Neural progenitor cell (in vitro differentiated cells): ENCODE data around the gene RCAN1. TPM values are rescaled to one million over a fixed set of nuclear protein-coding genes. Genes with fewer than 3 reads are reported as not detected.

Experiments used
- DNase-seq: peaks from one replicate; pipeline ENCODE4 v3.0.0-alpha.2; 2016; ENCODE audit warnings: low spot score
- H2AFZ ChIP-seq: fragments of 200-600 bp; sonication (generic); replicated peaks from 2 replicates; pipeline ENCODE4 v1.6.1; 2016; ENCODE audit warnings: antibody characterized with exemption
- H3F3A ChIP-seq: fragments of 200-600 bp; sonication (generic); 2 replicates; pipeline ENCODE4 v1.6.1; 2016; ENCODE audit warnings: antibody characterized with exemption, low read depth
- H3K27ac ChIP-seq: fragments of 200-600 bp; sonication (generic); 2 replicates; pipeline ENCODE4 v1.5.1; 2016; ENCODE audit warnings: mild to moderate bottlenecking
- H3K27me3 ChIP-seq: fragments of 200-600 bp; sonication (generic); 2 replicates; pipeline ENCODE4 v1.6.1; 2016; ENCODE audit warnings: mild to moderate bottlenecking, moderate library complexity
- H3K36me3 ChIP-seq: fragments of 200-600 bp; sonication (generic); 2 replicates; pipeline ENCODE4 v1.5.1; 2016
- H3K4me1 ChIP-seq: fragments of 200-600 bp; sonication (generic); 2 replicates; pipeline ENCODE4 v1.6.1; 2016; ENCODE audit warnings: mixed run types
- H3K4me2 ChIP-seq: fragments of 200-600 bp; sonication (generic); 2 replicates; pipeline ENCODE4 v1.6.1; 2016
- H3K4me3 ChIP-seq: fragments of 200-600 bp; sonication (generic); 2 replicates; pipeline ENCODE4 v1.5.1; 2016
- H3K79me2 ChIP-seq: fragments of 200-600 bp; sonication (generic); 2 replicates; pipeline ENCODE4 v1.6.1; 2016; ENCODE audit warnings: low read depth
- H3K9ac ChIP-seq: fragments of 200-600 bp; sonication (generic); 2 replicates; pipeline ENCODE4 v1.6.1; 2016
- H3K9me3 ChIP-seq: fragments of 200-600 bp; sonication (generic); 2 replicates; pipeline ENCODE4 v1.5.1; 2016; ENCODE audit warnings: low read depth
- H4K20me1 ChIP-seq: fragments of 200-600 bp; sonication (generic); 2 replicates; pipeline ENCODE4 v1.6.1; 2016; ENCODE audit warnings: low read depth
- H3K27ac Mint-ChIP-seq: 3 replicates; pipeline ENCODE4 v1.8.0; 2021; ENCODE audit warnings: mixed read lengths
- H3K27me3 Mint-ChIP-seq: 2 replicates; pipeline ENCODE4 v1.8.0; 2022; ENCODE audit warnings: low read depth, mild to moderate bottlenecking, inconsistent platforms, moderate library complexity, mixed read lengths; ENCODE audit not compliant: insufficient read depth
- H3K36me3 Mint-ChIP-seq: 3 replicates; pipeline ENCODE4 v1.8.0; 2021; ENCODE audit warnings: mixed read lengths
- H3K4me1 Mint-ChIP-seq: 3 replicates; pipeline ENCODE4 v1.8.0; 2021; ENCODE audit warnings: mixed read lengths
- H3K4me3 Mint-ChIP-seq: 3 replicates; pipeline ENCODE4 v1.8.0; 2021; ENCODE audit warnings: mild to moderate bottlenecking, moderate library complexity, mixed read lengths
- H3K9me3 Mint-ChIP-seq: 3 replicates; pipeline ENCODE4 v1.8.0; 2020; ENCODE audit warnings: mixed read lengths
- EZH2 ChIP-seq: fragments of 200-600 bp; sonication (generic); IDR thresholded peaks from 2 replicates; pipeline ENCODE4 v1.6.1; 2017; ENCODE audit warnings: antibody characterized with exemption, mild to moderate bottlenecking, moderate library complexity
- EZH2phosphoT487 ChIP-seq: fragments of 200-600 bp; sonication (generic); IDR thresholded peaks from 2 replicates; pipeline ENCODE4 v1.6.1; 2017; ENCODE audit warnings: antibody characterized with exemption
- total RNA-seq: library from RNA; depleted of rRNA; stranded (reverse); fragments of >200 nt; gene quantifications from 2 replicates; pipeline ENCODE4 v1.2.3, GENCODE V29; 2015; ENCODE audit warnings: low replicate concordance
- TF ChIP-seq, protein P1 (sequence below): fragments of 200-600 bp; sonication (generic); IDR thresholded peaks from 2 replicates; pipeline ENCODE4 v1.5.1; 2017; ENCODE audit warnings: antibody characterized with exemption, mild to moderate bottlenecking

Gene RCAN1
- total RNA-seq, 1 donor from 2014 or later: 6.9 TPM

DNA sequence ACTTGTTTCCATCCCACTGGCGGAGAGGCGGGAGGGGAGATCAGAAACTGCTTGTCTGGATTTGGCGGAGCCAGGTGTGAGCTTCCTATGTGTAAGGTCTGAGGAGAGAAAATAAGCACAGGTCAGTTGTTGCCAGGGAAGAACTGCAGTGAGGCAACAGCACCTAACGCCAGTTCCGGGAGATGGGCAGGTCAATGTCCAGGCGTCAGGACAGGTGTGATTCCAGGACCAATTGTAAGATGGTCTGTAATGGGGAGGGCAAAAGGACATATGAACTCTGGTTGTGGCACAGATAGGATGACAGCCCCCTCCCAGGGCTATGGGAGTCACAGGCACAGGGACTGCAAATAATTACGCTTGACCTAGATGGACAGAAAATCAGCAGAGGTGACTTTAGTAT lies 93.4 kb downstream of the RCAN1 start:
- peaks cover 3% of the 10 kb centered on the region for H3K9me3 Mint-ChIP-seq
- Histone ChIP-seq H3K27ac (no peak overlapping the region), H2AFZ (no peak overlapping the region), H3F3A (peaks cover 2% of the 10 kb centered on the region), H4K20me1 (no peaks in the 10 kb centered on the region), H3K27me3 (peaks cover 15% of the 10 kb centered on the region), H3K4me2 (no peak overlapping the region), H3K36me3 (no peaks in the 10 kb centered on the region), H3K9me3 (no peaks in the 10 kb centered on the region), H3K9ac (no peak overlapping the region), H3K4me1 (peaks cover 30% of the 10 kb centered on the region), H3K79me2 (no peaks in the 10 kb centered on the region), H3K4me3 (no peak overlapping the region)
- H3K4me3 Mint-ChIP-seq: peak overlapping the region; percentile 13
- TF ChIP-seq, protein P1, sequence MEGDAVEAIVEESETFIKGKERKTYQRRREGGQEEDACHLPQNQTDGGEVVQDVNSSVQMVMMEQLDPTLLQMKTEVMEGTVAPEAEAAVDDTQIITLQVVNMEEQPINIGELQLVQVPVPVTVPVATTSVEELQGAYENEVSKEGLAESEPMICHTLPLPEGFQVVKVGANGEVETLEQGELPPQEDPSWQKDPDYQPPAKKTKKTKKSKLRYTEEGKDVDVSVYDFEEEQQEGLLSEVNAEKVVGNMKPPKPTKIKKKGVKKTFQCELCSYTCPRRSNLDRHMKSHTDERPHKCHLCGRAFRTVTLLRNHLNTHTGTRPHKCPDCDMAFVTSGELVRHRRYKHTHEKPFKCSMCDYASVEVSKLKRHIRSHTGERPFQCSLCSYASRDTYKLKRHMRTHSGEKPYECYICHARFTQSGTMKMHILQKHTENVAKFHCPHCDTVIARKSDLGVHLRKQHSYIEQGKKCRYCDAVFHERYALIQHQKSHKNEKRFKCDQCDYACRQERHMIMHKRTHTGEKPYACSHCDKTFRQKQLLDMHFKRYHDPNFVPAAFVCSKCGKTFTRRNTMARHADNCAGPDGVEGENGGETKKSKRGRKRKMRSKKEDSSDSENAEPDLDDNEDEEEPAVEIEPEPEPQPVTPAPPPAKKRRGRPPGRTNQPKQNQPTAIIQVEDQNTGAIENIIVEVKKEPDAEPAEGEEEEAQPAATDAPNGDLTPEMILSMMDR: no peak
- no peak for TF ChIP-seq EZH2
- no peaks in the 10 kb centered on the region for H3K27me3 Mint-ChIP-seq
- no peak overlapping the region for H3K27ac Mint-ChIP-seq
- no peak for DNase-seq
- peaks cover 40% of the 10 kb centered on the region for H3K4me1 Mint-ChIP-seq
- peaks cover 6% of the 10 kb centered on the region for H3K36me3 Mint-ChIP-seq

DNA sequence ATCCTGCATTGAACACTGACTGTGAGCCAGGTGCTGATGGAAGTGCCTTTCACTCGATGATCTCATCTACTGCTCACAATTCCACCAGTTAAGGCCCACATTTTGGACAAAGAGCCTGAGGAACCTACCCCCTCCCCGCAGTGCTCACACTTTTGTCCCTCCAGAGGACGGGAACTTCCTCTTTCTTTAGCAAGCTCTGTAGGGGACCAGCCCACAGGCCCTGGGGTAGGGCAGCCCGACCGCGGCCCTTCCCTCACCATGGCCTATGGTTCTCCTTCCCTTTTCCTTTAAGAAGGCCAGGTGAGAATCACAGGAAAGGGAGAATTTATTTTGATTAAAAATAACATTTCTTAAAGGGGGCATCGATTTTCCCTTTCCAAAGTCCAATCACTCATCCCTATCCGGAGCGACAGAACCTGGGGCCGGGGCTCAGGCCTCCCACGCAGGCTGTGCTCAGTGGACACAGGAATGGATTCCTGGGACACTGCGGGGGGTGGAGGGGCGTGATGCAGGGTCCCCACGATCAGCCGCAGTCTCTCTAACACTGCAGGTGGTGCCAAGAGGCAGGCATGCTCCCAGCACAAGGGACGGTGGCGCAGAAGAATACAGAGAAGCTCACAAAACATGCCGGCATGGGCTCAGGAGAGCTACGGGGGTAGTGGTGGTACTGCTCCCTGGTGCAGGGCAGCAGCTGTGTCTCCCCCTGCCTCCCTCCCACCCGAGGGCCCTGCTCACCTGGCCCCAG lies 94.0 kb downstream of the RCAN1 start:
- peaks cover 24% of the 10 kb centered on the region for H3K4me1 ChIP-seq
- H3K4me3 ChIP-seq: no peak overlapping the region
- H3K27ac ChIP-seq: no peak overlapping the region
- no peak overlapping the region for H3K4me2 ChIP-seq
- no peak for TF ChIP-seq EZH2
- TF ChIP-seq, protein P1: no peak
- no peak for TF ChIP-seq EZH2phosphoT487
- peaks cover 34% of the 10 kb centered on the region for H3K4me1 Mint-ChIP-seq
- no peaks in the 10 kb centered on the region for H3K27me3 Mint-ChIP-seq
- H3K9me3 ChIP-seq: no peaks in the 10 kb centered on the region
- no peak overlapping the region for H2AFZ ChIP-seq
- H3K9me3 Mint-ChIP-seq: peaks cover 3% of the 10 kb centered on the region
- H4K20me1 ChIP-seq: no peaks in the 10 kb centered on the region
- H3K4me3 Mint-ChIP-seq: no peak overlapping the region
- H3K36me3 Mint-ChIP-seq: peaks cover 6% of the 10 kb centered on the region
- H3F3A ChIP-seq: no peaks in the 10 kb centered on the region
- no peak overlapping the region for H3K27ac Mint-ChIP-seq
- no peaks in the 10 kb centered on the region for H3K79me2 ChIP-seq
- no peaks in the 10 kb centered on the region for H3K36me3 ChIP-seq
- peaks cover 15% of the 10 kb centered on the region for H3K27me3 ChIP-seq
- H3K9ac ChIP-seq: no peak overlapping the region
- DNase-seq: no peak

DNA sequence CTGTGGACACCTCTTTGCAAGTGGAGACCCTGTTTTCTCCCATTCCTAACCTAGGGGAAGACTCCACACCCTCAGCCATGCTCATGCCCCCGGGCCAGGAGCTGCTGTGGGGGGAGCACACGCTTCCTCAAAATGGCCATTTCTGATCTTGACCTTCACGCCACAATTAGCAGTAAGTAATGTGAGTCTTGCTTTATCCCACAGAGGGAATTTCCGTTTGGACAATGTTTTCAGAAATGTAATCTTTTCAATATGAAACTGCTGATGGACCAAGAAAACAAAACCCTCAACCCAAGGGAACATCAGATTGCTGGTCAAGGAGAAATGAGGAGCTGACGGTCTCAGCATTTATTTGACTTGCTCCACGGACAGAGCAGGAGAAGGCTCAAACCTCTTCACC lies 94.6 kb downstream of the RCAN1 start:
- no peak overlapping the region for H3K9ac ChIP-seq
- no peak overlapping the region for H3K27ac ChIP-seq
- H3K9me3 ChIP-seq: no peaks in the 10 kb centered on the region
- no peak overlapping the region for H3K4me3 Mint-ChIP-seq
- no peak overlapping the region for H2AFZ ChIP-seq
- H3K27me3 Mint-ChIP-seq: no peaks in the 10 kb centered on the region
- TF ChIP-seq EZH2phosphoT487 (no peak), EZH2 (no peak)
- TF ChIP-seq, protein P1: no peak
- H3K9me3 Mint-ChIP-seq: peaks cover 3% of the 10 kb centered on the region
- H3K27ac Mint-ChIP-seq: no peak overlapping the region
- no peaks in the 10 kb centered on the region for H4K20me1 ChIP-seq
- H3K4me1 ChIP-seq: peaks cover 18% of the 10 kb centered on the region
- no peaks in the 10 kb centered on the region for H3K79me2 ChIP-seq
- no peak overlapping the region for H3K4me2 ChIP-seq
- H3K36me3 ChIP-seq: no peaks in the 10 kb centered on the region
- H3K36me3 Mint-ChIP-seq: peaks cover 6% of the 10 kb centered on the region
- H3F3A ChIP-seq: no peaks in the 10 kb centered on the region
- DNase-seq: no peak
- peaks cover 29% of the 10 kb centered on the region for H3K4me1 Mint-ChIP-seq
- no peak overlapping the region for H3K4me3 ChIP-seq
- peaks cover 9% of the 10 kb centered on the region for H3K27me3 ChIP-seq
